Measurements from ENCODE around the gene MCTP1.

DNA sequence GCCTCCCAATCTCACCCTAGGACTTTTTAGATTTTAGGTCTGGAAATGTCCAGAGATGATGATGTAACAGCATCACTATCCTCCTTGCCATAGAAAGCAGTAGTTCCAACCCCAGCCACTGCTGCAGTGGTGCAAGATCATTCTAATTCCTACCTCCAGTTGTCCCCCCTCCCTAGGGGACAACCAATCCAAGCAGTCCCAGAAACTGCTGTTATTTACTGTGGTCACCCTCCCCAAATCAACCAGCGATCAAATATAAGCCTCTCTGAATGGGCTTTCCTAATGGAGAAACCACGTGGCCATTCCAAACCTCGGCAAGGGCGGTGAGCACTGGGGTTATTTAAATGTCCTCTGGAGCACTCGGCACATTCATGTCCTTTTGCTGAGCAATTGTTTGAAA is 506.6 kb downstream of the MCTP1 start:
- no peak for TF ChIP-seq POLR2A (IDR thresholded peaks at IDR 0.05)
- TF ChIP-seq, protein P1, sequence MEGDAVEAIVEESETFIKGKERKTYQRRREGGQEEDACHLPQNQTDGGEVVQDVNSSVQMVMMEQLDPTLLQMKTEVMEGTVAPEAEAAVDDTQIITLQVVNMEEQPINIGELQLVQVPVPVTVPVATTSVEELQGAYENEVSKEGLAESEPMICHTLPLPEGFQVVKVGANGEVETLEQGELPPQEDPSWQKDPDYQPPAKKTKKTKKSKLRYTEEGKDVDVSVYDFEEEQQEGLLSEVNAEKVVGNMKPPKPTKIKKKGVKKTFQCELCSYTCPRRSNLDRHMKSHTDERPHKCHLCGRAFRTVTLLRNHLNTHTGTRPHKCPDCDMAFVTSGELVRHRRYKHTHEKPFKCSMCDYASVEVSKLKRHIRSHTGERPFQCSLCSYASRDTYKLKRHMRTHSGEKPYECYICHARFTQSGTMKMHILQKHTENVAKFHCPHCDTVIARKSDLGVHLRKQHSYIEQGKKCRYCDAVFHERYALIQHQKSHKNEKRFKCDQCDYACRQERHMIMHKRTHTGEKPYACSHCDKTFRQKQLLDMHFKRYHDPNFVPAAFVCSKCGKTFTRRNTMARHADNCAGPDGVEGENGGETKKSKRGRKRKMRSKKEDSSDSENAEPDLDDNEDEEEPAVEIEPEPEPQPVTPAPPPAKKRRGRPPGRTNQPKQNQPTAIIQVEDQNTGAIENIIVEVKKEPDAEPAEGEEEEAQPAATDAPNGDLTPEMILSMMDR (IDR thresholded peaks at IDR 0.05): no peak
- no peak for TF ChIP-seq POLR2AphosphoS5 (IDR thresholded peaks at IDR 0.05; ENCODE audit: insufficient read depth in 1 of 2, low read depth in 1 of 2)

Measured in vagina (tissue), 2 donors.